HCT116 (cell line): ENCODE results near the gene UNC5C. TPM values are rescaled to one million over a fixed set of nuclear protein-coding genes. Genes with fewer than 3 reads are reported as not detected.

Source experiments
- ATAC-seq: fragments of 200-7000 bp; cut with Tn5 transposase; 2 replicates; pipeline ENCODE4 v1.9.1; 2020; ENCODE audit warnings: mild to moderate bottlenecking, moderate library complexity
- BruUV-seq: library from RNA; stranded (reverse); fragments of 400-500 nt; replicated peaks from 2 replicates; lab custom pipeline; 2021; lab: Mats Ljungman, UMichigan
- CTCF ChIA-PET: fragments of 300-600 bp; sonication (Branson Sonifier 250); formaldehyde crosslinking; loops from one replicate; lab custom pipeline; 2021; ENCODE audit warnings: antibody characterized with exemption; lab: Charles Lee
- POLR2A ChIA-PET: fragments of 300-600, 350-600 bp; sonication (Branson Sonifier 250); formaldehyde crosslinking; loops from one replicate; lab custom pipeline; 2021; ENCODE audit warnings: antibody characterized with exemption; lab: Charles Lee
- RAD21 ChIA-PET, 2 experiments: fragments of 300-600 bp; sonication (Branson Sonifier 250); formaldehyde crosslinking; loops; one replicate each; lab custom pipeline; 2023; ENCODE audit warnings: low total read pairs in 2 of 2; ENCODE audit not compliant: uncharacterized antibody in 2 of 2, unreplicated experiment in 2 of 2, low non-redundant PET in 1 of 2; lab: Charles Lee
- DNase-seq: peaks from one replicate; pipeline ENCODE4 v3.0.0-alpha.2; 2010; ENCODE audit warnings: low read depth, low spot score
- H2AFZ ChIP-seq: fragments of 200-600 bp; shearing (Covaris generic), sonication (generic); 2 replicates; pipeline ENCODE4 v1.6.1; 2017; ENCODE audit warnings: low read depth, mixed run types, mixed read lengths, antibody characterized with exemption, low read length; ENCODE audit not compliant: poor library complexity, severe bottlenecking
- H3K27ac ChIP-seq: 2 replicates; pipeline ENCODE4 v1.5.1; 2012; ENCODE audit warnings: low read depth, low read length
- H3K27me3 ChIP-seq: fragments of 200-600 bp; sonication (generic); 2 replicates; pipeline ENCODE4 v1.6.1; 2016; ENCODE audit warnings: mixed run types, low read length, mixed read lengths; ENCODE audit not compliant: insufficient read depth
- H3K36me3 ChIP-seq, 2 experiments: fragments of 200-500 bp in 1 of 2; fragments of 200-600 bp in 1 of 2; sonication (Bioruptor generic) in 1 of 2; sonication (generic) in 1 of 2; 2 replicates each; pipeline versions ENCODE4 v1.5.1 to v1.6.1; 2014 to 2016; ENCODE audit warnings: low read length in 2 of 2, inconsistent platforms in 1 of 2, mixed read lengths in 1 of 2, mixed run types in 1 of 2; ENCODE audit not compliant: insufficient read depth in 2 of 2, control insufficient read depth in 1 of 2
- H3K4me1 ChIP-seq, 2 experiments: fragments of 200-600 bp in 1 of 2; sonication (generic) in 1 of 2; 2 replicates each; pipeline versions ENCODE4 v1.5.1 to v1.6.1; 2012 to 2017; ENCODE audit warnings: low read length in 2 of 2, inconsistent platforms in 1 of 2, mild to moderate bottlenecking in 1 of 2, mixed read lengths in 1 of 2, mixed run types in 1 of 2, moderate library complexity in 1 of 2; ENCODE audit not compliant: insufficient read depth in 2 of 2, control insufficient read depth in 1 of 2
- H3K4me2 ChIP-seq: fragments of 200-600 bp; sonication (generic); 2 replicates; pipeline ENCODE4 v1.6.1; 2017; ENCODE audit warnings: mixed run types, low read length, mixed read lengths
- H3K4me3 ChIP-seq, 2 experiments: fragments of 200-600 bp in 1 of 2; sonication (generic) in 1 of 2; replicated peaks in 1 of 2; 2 replicates each; pipeline ENCODE4 v1.5.1; 2011 to 2016; ENCODE audit warnings: low read length in 2 of 2, control low read depth in 1 of 2, low read depth in 1 of 2, mild to moderate bottlenecking in 1 of 2, mixed read lengths in 1 of 2, mixed run types in 1 of 2
- H3K79me2 ChIP-seq: fragments of 200-600 bp; sonication (generic); 2 replicates; pipeline ENCODE4 v1.6.1; 2017; ENCODE audit warnings: mild to moderate bottlenecking, mixed run types, low read length, moderate library complexity, mixed read lengths; ENCODE audit not compliant: insufficient read depth
- H3K9ac ChIP-seq: fragments of 200-600 bp; sonication (generic); 2 replicates; pipeline ENCODE4 v1.6.1; 2016; ENCODE audit warnings: low read length, mixed read lengths
- H3K9me2 ChIP-seq: fragments of 200-600 bp; sonication (generic), shearing (Covaris generic); 2 replicates; pipeline ENCODE4 v1.6.1; 2017; ENCODE audit warnings: mixed run types, mild to moderate bottlenecking, moderate library complexity; ENCODE audit not compliant: insufficient read depth
- H3K9me3 ChIP-seq, 2 experiments: fragments of 200-500 bp in 1 of 2; fragments of 200-600 bp in 1 of 2; sonication (Bioruptor generic) in 1 of 2; sonication (generic) in 1 of 2; 2 replicates each; pipeline ENCODE4 v1.6.1; 2014 to 2017; ENCODE audit warnings: low read length in 2 of 2, mixed read lengths in 2 of 2, inconsistent platforms in 1 of 2, low read depth in 1 of 2, mild to moderate bottlenecking in 1 of 2, mixed run types in 1 of 2, moderate library complexity in 1 of 2; ENCODE audit not compliant: control insufficient read depth in 1 of 2, insufficient read depth in 1 of 2
- H4K20me1 ChIP-seq: fragments of 200-600 bp; sonication (generic), shearing (Covaris generic); 2 replicates; pipeline ENCODE4 v1.6.1; 2017; ENCODE audit warnings: mixed run types, mild to moderate bottlenecking, moderate library complexity; ENCODE audit not compliant: insufficient read depth
- ATF3 ChIP-seq: IDR thresholded peaks from 2 replicates; pipeline ENCODE4 v1.6.1; 2012
- CEBPB ChIP-seq: IDR thresholded peaks from 2 replicates; pipeline ENCODE4 v1.6.1; 2012; ENCODE audit warnings: low read depth
- ELF1 ChIP-seq: IDR thresholded peaks from 2 replicates; pipeline ENCODE4 v1.6.1; 2012; ENCODE audit warnings: low read depth, borderline replicate concordance
- EZH2phosphoT487 ChIP-seq: fragments of 200-600 bp; IDR thresholded peaks from 2 replicates; pipeline ENCODE4 v1.6.1; 2018; ENCODE audit warnings: antibody characterized with exemption, borderline replicate concordance
- JUND ChIP-seq: IDR thresholded peaks from 2 replicates; pipeline ENCODE4 v1.6.1; 2012
- MAX ChIP-seq: IDR thresholded peaks from 2 replicates; pipeline ENCODE4 v1.6.1; 2012
- POLR2A ChIP-seq: IDR thresholded peaks from 2 replicates; pipeline ENCODE4 v1.7.0; 2011; ENCODE audit warnings: borderline replicate concordance; ENCODE audit not compliant: insufficient read depth, insufficient read length; ENCODE audit errors: extremely low read depth
- RAD21 ChIP-seq: IDR thresholded peaks from 2 replicates; pipeline ENCODE4 v1.6.1; 2012; ENCODE audit warnings: low read depth, mild to moderate bottlenecking
- SIN3A ChIP-seq: IDR thresholded peaks from 2 replicates; pipeline ENCODE4 v1.6.1; 2012; ENCODE audit warnings: low read depth
- SP1 ChIP-seq: IDR thresholded peaks from 2 replicates; pipeline ENCODE4 v1.6.1; 2012; ENCODE audit warnings: low read depth
- YY1 ChIP-seq: IDR thresholded peaks from 2 replicates; pipeline ENCODE4 v1.6.1; 2011; ENCODE audit warnings: low read length, low read depth, moderate library complexity, mild to moderate bottlenecking; ENCODE audit not compliant: insufficient replicate concordance; ENCODE audit errors: extremely low read depth
- ZFX ChIP-seq: fragments of 450-650 bp; IDR thresholded peaks from 2 replicates; pipeline ENCODE4 v1.6.1; 2017
- ZNF274 ChIP-seq: fragments of 200-500 bp; sonication (Bioruptor generic); IDR thresholded peaks from 2 replicates; pipeline ENCODE4 v1.6.1; 2014; ENCODE audit warnings: mild to moderate bottlenecking, low read depth, low read length, inconsistent platforms
- intact Hi-C: fragments of 100-400 bp; cut with micrococcal nuclease; formaldehyde crosslinking; loops from 2 replicates; pipeline ENCODE4 v1.10.0; 2022
- total RNA-seq: library from RNA; stranded (reverse); gene quantifications from one replicate; pipeline ENCODE4 v1.2.1, GENCODE V29; 2021; ENCODE audit not compliant: unreplicated experiment
- TF ChIP-seq, protein P1 (sequence below): IDR thresholded peaks from 2 replicates; pipeline ENCODE4 v1.6.1; 2011; ENCODE audit warnings: mild to moderate bottlenecking, low read length, moderate library complexity; ENCODE audit not compliant: insufficient replicate concordance; ENCODE audit errors: extremely low read depth
- TF ChIP-seq, protein P2 (sequence below): IDR thresholded peaks from 2 replicates; pipeline ENCODE4 v1.6.1; 2012; ENCODE audit warnings: low read depth

The UNC5C gene
- total RNA-seq, 1 experiment from 2014 or later = not detected

DNA sequence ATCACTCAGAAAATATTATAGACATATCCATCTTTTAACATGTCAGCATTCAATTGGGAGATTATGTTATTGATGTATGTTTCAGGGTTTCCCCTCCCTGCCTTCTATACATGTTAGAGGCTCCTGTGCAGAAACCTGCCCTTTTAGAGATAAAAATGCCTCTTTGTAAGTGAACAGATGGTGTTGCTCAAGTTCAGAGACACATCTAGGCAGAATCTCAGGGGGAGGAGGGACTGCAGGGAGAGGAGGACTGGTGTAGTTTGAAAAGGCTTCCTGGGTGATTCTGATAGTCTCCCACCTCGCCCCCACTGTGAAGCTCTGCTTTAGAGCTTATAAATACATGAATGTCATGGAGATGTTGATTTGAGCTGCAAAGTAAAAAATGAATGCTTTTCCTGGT is 12.0 kb upstream of the UNC5C start:
- no peaks in the 10 kb centered on the region for H3K36me3 ChIP-seq
- no peaks in the 10 kb centered on the region for H3K9me3 ChIP-seq
- CTCF ChIA-PET = no interaction called here
- H3K4me3 ChIP-seq = no peak overlapping the region
- no peak overlapping the region for H3K4me2 ChIP-seq
- H3K79me2 ChIP-seq = no peaks in the 10 kb centered on the region
- H3K9ac ChIP-seq = no peak overlapping the region
- H3K27me3 ChIP-seq = no peaks in the 10 kb centered on the region
- H2AFZ ChIP-seq = no peak overlapping the region
- H3K27ac ChIP-seq = no peak overlapping the region
- RAD21 ChIA-PET = no interaction called here
- intact Hi-C loops = no loop called here
- POLR2A ChIA-PET = no interaction called here
- no peak for TF ChIP-seq JUND
- TF ChIP-seq POLR2A = no peak
- no peak for TF ChIP-seq ZNF274
- no peak for TF ChIP-seq EZH2phosphoT487
- TF ChIP-seq MAX = no peak
- TF ChIP-seq SIN3A = no peak
- TF ChIP-seq YY1 = no peak
- TF ChIP-seq SP1 = no peak
- no peak for TF ChIP-seq ELF1
- no peak for TF ChIP-seq ZFX
- TF ChIP-seq CEBPB = no peak
- TF ChIP-seq, protein P1, sequence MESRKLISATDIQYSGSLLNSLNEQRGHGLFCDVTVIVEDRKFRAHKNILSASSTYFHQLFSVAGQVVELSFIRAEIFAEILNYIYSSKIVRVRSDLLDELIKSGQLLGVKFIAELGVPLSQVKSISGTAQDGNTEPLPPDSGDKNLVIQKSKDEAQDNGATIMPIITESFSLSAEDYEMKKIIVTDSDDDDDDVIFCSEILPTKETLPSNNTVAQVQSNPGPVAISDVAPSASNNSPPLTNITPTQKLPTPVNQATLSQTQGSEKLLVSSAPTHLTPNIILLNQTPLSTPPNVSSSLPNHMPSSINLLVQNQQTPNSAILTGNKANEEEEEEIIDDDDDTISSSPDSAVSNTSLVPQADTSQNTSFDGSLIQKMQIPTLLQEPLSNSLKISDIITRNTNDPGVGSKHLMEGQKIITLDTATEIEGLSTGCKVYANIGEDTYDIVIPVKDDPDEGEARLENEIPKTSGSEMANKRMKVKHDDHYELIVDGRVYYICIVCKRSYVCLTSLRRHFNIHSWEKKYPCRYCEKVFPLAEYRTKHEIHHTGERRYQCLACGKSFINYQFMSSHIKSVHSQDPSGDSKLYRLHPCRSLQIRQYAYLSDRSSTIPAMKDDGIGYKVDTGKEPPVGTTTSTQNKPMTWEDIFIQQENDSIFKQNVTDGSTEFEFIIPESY = no peak
- TF ChIP-seq RAD21 = no peak
- TF ChIP-seq ATF3 = no peak
- TF ChIP-seq, protein P2, sequence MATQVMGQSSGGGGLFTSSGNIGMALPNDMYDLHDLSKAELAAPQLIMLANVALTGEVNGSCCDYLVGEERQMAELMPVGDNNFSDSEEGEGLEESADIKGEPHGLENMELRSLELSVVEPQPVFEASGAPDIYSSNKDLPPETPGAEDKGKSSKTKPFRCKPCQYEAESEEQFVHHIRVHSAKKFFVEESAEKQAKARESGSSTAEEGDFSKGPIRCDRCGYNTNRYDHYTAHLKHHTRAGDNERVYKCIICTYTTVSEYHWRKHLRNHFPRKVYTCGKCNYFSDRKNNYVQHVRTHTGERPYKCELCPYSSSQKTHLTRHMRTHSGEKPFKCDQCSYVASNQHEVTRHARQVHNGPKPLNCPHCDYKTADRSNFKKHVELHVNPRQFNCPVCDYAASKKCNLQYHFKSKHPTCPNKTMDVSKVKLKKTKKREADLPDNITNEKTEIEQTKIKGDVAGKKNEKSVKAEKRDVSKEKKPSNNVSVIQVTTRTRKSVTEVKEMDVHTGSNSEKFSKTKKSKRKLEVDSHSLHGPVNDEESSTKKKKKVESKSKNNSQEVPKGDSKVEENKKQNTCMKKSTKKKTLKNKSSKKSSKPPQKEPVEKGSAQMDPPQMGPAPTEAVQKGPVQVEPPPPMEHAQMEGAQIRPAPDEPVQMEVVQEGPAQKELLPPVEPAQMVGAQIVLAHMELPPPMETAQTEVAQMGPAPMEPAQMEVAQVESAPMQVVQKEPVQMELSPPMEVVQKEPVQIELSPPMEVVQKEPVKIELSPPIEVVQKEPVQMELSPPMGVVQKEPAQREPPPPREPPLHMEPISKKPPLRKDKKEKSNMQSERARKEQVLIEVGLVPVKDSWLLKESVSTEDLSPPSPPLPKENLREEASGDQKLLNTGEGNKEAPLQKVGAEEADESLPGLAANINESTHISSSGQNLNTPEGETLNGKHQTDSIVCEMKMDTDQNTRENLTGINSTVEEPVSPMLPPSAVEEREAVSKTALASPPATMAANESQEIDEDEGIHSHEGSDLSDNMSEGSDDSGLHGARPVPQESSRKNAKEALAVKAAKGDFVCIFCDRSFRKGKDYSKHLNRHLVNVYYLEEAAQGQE = no peak
- ATAC-seq (no peak), DNase-seq (no peak)
- no peaks in the 10 kb centered on the region for H3K9me2 ChIP-seq
- no peaks in the 10 kb centered on the region for H3K4me1 ChIP-seq
- BruUV-seq = no TSS peak
- no peaks in the 10 kb centered on the region for H4K20me1 ChIP-seq
